Epidermal melanocyte (primary cell): Measurements from ENCODE around the gene MYLK4.

ENCODE experiments used
- DNase-seq: peaks from one replicate; pipeline ENCODE4 v3.0.0; 2011; ENCODE audit warnings: low spot score; ENCODE audit not compliant: insufficient read length

MYLK4 gene

GRCh38 chr6:2750832-2751231 is at the start of gene MYLK4:
Gene MYLK4, minus strand, starts transcription at chr6:2750922. Its CDS starts 1,628 bp downstream, at chr6:2749294.
- DNase-seq: no peak

- no peak for DNase-seq
Measured at GRCh38 chr6:2799936-2800527, 49.3 kb upstream of the MYLK4 start.

GRCh38 chr6:2798586-2799134 is 47.9 kb upstream of the MYLK4 start:
- DNase-seq: no peak

GRCh38 chr6:2797564-2798031 is 46.9 kb upstream of the MYLK4 start:
- DNase-seq: no peak

GRCh38 chr6:2796861-2797260 is 46.1 kb upstream of the MYLK4 start:
- no peak for DNase-seq

- DNase-seq: no peak
Measured at GRCh38 chr6:2795956-2796355, 45.2 kb upstream of the MYLK4 start.

GRCh38 chr6:2795162-2795561 is 44.4 kb upstream of the MYLK4 start:
- DNase-seq: no peak

GRCh38 chr6:2794171-2794730 is 43.5 kb upstream of the MYLK4 start:
- no peak for DNase-seq

- no peak for DNase-seq
Measured at GRCh38 chr6:2793534-2794151, 42.9 kb upstream of the MYLK4 start.

- DNase-seq: no peak
Measured at GRCh38 chr6:2792330-2793110, 41.8 kb upstream of the MYLK4 start.

GRCh38 chr6:2791450-2791974 is 40.8 kb upstream of the MYLK4 start:
- DNase-seq: no peak

- peak; percentile 75 for DNase-seq
Measured at GRCh38 chr6:2790588-2791449, 40.1 kb upstream of the MYLK4 start.

GRCh38 chr6:2786269-2786668 is 35.5 kb upstream of the MYLK4 start:
- no peak for DNase-seq

- no peak for DNase-seq
Measured at GRCh38 chr6:2784930-2785329, 34.2 kb upstream of the MYLK4 start.

- DNase-seq: no peak
Measured at GRCh38 chr6:2784061-2784460, 33.3 kb upstream of the MYLK4 start.

GRCh38 chr6:2783188-2783963 is 32.7 kb upstream of the MYLK4 start:
- DNase-seq: no peak

- no peak for DNase-seq
Measured at GRCh38 chr6:2782825-2783187, 32.1 kb upstream of the MYLK4 start.

GRCh38 chr6:2782356-2782708 is 31.6 kb upstream of the MYLK4 start:
- DNase-seq: no peak

- no peak for DNase-seq
Measured at GRCh38 chr6:2781685-2782355, 31.1 kb upstream of the MYLK4 start.
